ENCODE data around the gene CISD3.

Gene CISD3

DNA sequence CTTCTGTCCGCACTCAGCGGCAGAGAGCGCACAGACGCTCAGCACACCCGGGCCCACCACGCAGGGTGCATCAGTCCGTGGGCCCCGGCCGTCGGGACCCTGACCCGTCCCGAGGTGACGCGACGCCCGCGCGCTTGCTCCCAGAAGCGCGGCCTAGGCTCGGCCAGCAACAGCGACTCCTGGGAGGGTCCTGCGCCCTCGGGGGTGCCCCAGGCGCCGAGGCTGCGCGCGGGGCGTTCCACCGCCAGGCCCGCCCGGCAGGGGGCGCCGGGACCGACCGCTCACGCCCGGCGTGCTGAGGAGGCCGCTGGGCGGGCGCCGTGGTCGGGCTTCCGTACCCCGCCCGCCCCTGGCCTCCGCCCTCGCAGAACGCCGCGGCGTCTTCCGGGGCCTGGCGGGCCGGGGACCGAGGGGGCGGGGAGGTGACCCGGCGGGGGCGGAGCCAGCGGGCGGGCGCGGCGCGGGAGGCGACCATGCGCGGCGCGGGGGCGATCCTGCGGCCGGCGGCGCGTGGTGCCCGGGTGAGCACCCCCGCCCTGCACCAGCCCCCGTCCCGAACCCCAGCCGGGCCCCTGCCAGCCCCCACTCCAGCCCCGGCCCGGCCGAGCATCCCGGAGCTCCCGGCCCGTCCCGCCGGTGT is at the start of gene CISD3 (continued):
- TF ChIP-seq, protein P1, sequence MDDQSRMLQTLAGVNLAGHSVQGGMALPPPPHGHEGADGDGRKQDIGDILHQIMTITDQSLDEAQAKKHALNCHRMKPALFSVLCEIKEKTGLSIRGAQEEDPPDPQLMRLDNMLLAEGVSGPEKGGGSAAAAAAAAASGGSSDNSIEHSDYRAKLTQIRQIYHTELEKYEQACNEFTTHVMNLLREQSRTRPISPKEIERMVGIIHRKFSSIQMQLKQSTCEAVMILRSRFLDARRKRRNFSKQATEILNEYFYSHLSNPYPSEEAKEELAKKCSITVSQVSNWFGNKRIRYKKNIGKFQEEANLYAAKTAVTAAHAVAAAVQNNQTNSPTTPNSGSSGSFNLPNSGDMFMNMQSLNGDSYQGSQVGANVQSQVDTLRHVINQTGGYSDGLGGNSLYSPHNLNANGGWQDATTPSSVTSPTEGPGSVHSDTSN (CRISPR knock-in tag; IDR thresholded peaks at IDR 0.05) = peak; percentile 78
- TF ChIP-seq ZSCAN30 (tag by site-specific recombination; IDR thresholded peaks at IDR 0.05) (peak; percentile 66; the same call in 1 of the 2 replicates), FEZF1 (tag by site-specific recombination; IDR thresholded peaks at IDR 0.05) (no peak), ZBTB17 (tag by site-specific recombination; IDR thresholded peaks at IDR 0.05) (peak; percentile 50), ZNF175 (tag by site-specific recombination; IDR thresholded peaks at IDR 0.05) (no peak), KLF16 (tag by site-specific recombination; IDR thresholded peaks at IDR 0.05) (peak; percentile 58; the same call in 1 of the 2 replicates), MZF1 (tag by site-specific recombination; IDR thresholded peaks at IDR 0.05; ENCODE audit: borderline replicate concordance) (no peak), ZBTB8A (tag by site-specific recombination; IDR thresholded peaks at IDR 0.05) (peak; percentile 90), ZNF202 (tag by site-specific recombination; IDR thresholded peaks at IDR 0.05; ENCODE audit: borderline replicate concordance) (no peak), ZNF621 (tag by site-specific recombination; IDR thresholded peaks at IDR 0.05) (no peak)
- TF ChIP-seq, protein P2, sequence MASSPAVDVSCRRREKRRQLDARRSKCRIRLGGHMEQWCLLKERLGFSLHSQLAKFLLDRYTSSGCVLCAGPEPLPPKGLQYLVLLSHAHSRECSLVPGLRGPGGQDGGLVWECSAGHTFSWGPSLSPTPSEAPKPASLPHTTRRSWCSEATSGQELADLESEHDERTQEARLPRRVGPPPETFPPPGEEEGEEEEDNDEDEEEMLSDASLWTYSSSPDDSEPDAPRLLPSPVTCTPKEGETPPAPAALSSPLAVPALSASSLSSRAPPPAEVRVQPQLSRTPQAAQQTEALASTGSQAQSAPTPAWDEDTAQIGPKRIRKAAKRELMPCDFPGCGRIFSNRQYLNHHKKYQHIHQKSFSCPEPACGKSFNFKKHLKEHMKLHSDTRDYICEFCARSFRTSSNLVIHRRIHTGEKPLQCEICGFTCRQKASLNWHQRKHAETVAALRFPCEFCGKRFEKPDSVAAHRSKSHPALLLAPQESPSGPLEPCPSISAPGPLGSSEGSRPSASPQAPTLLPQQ (tag by site-specific recombination; IDR thresholded peaks at IDR 0.05) = peak; percentile 93
- TF ChIP-seq, protein P3, sequence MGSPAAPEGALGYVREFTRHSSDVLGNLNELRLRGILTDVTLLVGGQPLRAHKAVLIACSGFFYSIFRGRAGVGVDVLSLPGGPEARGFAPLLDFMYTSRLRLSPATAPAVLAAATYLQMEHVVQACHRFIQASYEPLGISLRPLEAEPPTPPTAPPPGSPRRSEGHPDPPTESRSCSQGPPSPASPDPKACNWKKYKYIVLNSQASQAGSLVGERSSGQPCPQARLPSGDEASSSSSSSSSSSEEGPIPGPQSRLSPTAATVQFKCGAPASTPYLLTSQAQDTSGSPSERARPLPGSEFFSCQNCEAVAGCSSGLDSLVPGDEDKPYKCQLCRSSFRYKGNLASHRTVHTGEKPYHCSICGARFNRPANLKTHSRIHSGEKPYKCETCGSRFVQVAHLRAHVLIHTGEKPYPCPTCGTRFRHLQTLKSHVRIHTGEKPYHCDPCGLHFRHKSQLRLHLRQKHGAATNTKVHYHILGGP (tag by site-specific recombination; IDR thresholded peaks at IDR 0.05) = no peak

DNA sequence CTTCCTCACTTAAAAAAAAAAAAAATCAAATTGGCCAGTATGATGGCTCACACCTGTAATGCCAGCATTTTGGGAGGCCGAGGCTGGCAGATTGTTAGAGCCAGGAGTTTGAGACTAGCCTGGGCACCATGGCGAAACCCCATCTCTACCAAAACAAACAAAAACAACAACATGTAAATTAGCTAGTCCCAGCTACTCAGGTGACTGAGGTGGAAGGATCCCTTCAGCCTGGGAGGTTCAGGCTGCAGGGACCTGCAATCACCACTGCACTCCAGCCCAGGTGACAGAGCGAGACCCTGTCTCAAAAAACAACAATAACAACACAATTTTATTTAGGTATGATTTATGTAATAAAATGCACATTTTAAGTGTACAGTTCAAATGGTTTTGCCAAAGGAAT is 49.0 kb upstream of the CISD3 start:
- H3K4me3 ChIP-seq (ENCODE audit: low read depth, low read length) = no peak overlapping the region
- no peaks in the 10 kb centered on the region for H3K9me3 ChIP-seq (ENCODE audit: control insufficient read depth, insufficient read depth, low read depth, low read length)
- TF ChIP-seq, protein P4, sequence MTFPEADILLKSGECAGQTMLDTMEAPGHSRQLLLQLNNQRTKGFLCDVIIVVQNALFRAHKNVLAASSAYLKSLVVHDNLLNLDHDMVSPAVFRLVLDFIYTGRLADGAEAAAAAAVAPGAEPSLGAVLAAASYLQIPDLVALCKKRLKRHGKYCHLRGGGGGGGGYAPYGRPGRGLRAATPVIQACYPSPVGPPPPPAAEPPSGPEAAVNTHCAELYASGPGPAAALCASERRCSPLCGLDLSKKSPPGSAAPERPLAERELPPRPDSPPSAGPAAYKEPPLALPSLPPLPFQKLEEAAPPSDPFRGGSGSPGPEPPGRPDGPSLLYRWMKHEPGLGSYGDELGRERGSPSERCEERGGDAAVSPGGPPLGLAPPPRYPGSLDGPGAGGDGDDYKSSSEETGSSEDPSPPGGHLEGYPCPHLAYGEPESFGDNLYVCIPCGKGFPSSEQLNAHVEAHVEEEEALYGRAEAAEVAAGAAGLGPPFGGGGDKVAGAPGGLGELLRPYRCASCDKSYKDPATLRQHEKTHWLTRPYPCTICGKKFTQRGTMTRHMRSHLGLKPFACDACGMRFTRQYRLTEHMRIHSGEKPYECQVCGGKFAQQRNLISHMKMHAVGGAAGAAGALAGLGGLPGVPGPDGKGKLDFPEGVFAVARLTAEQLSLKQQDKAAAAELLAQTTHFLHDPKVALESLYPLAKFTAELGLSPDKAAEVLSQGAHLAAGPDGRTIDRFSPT (tag by site-specific recombination; IDR thresholded peaks at IDR 0.05) = no peak
- TF ChIP-seq, protein P5, sequence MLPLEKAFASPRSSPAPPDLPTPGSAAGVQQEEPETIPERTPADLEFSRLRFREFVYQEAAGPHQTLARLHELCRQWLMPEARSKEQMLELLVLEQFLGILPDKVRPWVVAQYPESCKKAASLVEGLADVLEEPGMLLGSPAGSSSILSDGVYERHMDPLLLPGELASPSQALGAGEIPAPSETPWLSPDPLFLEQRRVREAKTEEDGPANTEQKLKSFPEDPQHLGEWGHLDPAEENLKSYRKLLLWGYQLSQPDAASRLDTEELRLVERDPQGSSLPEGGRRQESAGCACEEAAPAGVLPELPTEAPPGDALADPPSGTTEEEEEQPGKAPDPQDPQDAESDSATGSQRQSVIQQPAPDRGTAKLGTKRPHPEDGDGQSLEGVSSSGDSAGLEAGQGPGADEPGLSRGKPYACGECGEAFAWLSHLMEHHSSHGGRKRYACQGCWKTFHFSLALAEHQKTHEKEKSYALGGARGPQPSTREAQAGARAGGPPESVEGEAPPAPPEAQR (tag by site-specific recombination; IDR thresholded peaks at IDR 0.05) = no peak
- TF ChIP-seq ZNF426 (tag by site-specific recombination; IDR thresholded peaks at IDR 0.05) = no peak
- TF ChIP-seq ZFP3 (tag by site-specific recombination; IDR thresholded peaks at IDR 0.05; ENCODE audit: low read depth) = no peak
- TF ChIP-seq ZNF747 (tag by site-specific recombination; IDR thresholded peaks at IDR 0.05) = no peak
- TF ChIP-seq SETDB1 (IDR thresholded peaks at IDR 0.05; ENCODE audit: insufficient read length, low read length) = no peak
- no peak for TF ChIP-seq ZEB2 (tag by site-specific recombination; IDR thresholded peaks at IDR 0.05)
- TF ChIP-seq TCF7L2 (IDR thresholded peaks at IDR 0.05; ENCODE audit: borderline replicate concordance, low read depth, low read length) = no peak
- no peak for TF ChIP-seq ZNF843 (tag by site-specific recombination; IDR thresholded peaks at IDR 0.05)
- TF ChIP-seq ZNF776 (tag by site-specific recombination; IDR thresholded peaks at IDR 0.05; ENCODE audit: borderline replicate concordance) = no peak
- no peak for TF ChIP-seq ZNF157 (tag by site-specific recombination; IDR thresholded peaks at IDR 0.05)
- no peak for TF ChIP-seq ZNF202 (tag by site-specific recombination; IDR thresholded peaks at IDR 0.05; ENCODE audit: borderline replicate concordance)
- CTCF ChIA-PET = interaction anchor here (0.6 to 1.4 kb wide), 7 partner anchors 14 to 472 kb away, joined by 3 to 6 read pairs (median 4); no protein-coding TSS in a partner anchor
- H3K27ac ChIP-seq (ENCODE audit: extremely low read depth, low read depth, low read length) = no peak overlapping the region
- peaks cover 2% of the 10 kb centered on the region; the same call in 1 of the 2 replicates for H3K4me1 ChIP-seq (ENCODE audit: control insufficient read depth, insufficient read depth, low read length)
- POLR2A ChIA-PET = no interaction called here
- H3K36me3 ChIP-seq (ENCODE audit: control insufficient read depth in 2 of 2, insufficient read depth in 1 of 2, low read length in 2 of 2) = no peaks in the 10 kb centered on the region

Data from HEK293 (cell line).